K562 (cell line): Measurements from ENCODE around the gene MARCKS.

Source experiments
- CTCF ChIP-seq, 3 experiments: IDR thresholded peaks in 2 of 3; conservative IDR thresholded peaks in 1 of 3; 2 replicates each; pipeline ENCODE4 v1.5.1; 2011 to 2012; ENCODE audit warnings: low read length in 3 of 3, mild to moderate bottlenecking in 3 of 3, control low read depth in 2 of 3, improper control_type of control experiment in 1 of 3, inconsistent platforms in 1 of 3, low read depth in 1 of 3, mixed read lengths in 1 of 3, moderate library complexity in 1 of 3; ENCODE audit not compliant: insufficient read depth in 2 of 3
- FOXM1 ChIP-seq, 2 experiments: fragments of 450-650 bp in 1 of 2; sonication (generic) in 1 of 2; formaldehyde crosslinking in 1 of 2; IDR thresholded peaks; 2 replicates each; pipeline versions ENCODE4 v1.6.1 to v1.9.0; 2017 to 2022; ENCODE audit warnings: low read depth in 2 of 2, mild to moderate bottlenecking in 2 of 2, missing genetic modification reagents in 1 of 2, moderate library complexity in 1 of 2
- FUS ChIP-seq: fragments of 200-400 bp; formaldehyde crosslinking; optimal IDR thresholded peaks from 2 replicates; pipeline ENCODE3; 2017; ENCODE audit warnings: low read depth, low read length
- STAT5B ChIP-seq: fragments of 250-450 bp; sonication (Bioruptor Pico); IDR thresholded peaks from 2 replicates; pipeline ENCODE4 v1.8.0; 2021; ENCODE audit warnings: mild to moderate bottlenecking, inconsistent platforms

DNA sequence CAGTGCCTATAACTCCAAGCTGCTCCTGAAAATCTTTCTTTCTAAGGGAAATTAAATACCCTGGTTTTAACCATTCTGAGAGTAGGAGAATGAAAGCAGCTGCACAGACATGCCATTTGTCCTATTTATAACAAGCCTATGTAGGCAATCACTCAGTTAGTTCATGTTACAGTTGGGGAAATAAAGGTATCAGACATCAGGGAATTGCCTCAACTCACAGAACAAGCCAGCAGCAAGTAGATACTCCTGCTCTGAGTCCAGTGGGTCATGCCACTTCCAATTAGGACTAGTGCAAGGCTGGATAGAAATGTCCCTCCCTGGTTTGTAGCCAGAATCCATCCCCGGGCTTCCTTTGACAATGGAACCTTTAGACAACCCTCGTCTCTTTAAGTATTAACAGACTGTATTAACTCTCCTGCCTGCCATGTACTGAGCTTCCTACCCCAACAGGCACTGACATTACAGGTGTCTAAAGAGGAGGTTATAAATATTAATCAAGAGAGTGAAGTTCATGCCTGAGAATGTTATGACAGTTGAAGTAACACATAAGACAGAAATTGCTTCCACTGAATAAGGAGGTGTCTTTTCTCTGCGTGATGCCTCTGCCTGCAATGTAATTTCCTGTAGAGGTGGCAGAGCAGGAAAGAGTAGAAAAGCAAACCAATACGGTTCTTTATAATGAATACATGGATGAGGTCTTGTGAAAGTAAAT is 28.0 kb upstream of the MARCKS start:
- TF ChIP-seq CTCF (IDR thresholded peaks at IDR 0.05 in 2 of 3, conservative IDR thresholded peaks at IDR 0.05 in 1 of 3; ENCODE audit: insufficient read depth in 2 of 3, low read depth in 1 of 3, low read length in 3 of 3) (no peak), FOXM1 (IDR thresholded peaks at IDR 0.05; ENCODE audit: low read depth) (no peak), FOXM1 (CRISPR knock-in tag; IDR thresholded peaks at IDR 0.05; ENCODE audit: low read depth) (no peak), STAT5B (CRISPR knock-in tag) (no peak), FUS (no peak)
